HEK293 (cell line): ENCODE data around the gene DMWD.
A peak's percentile ranks its signal among the peaks of the same experiment; 100 is the strongest.

Experiments
- CTCF ChIA-PET: fragments of 350-600 bp; formaldehyde crosslinking; extraction: SDS; loops from one replicate; lab custom pipeline; 2021; ENCODE audit warnings: antibody characterized with exemption; lab: Yijun Ruan, JAX
- POLR2A ChIA-PET: fragments of 300-600 bp; formaldehyde crosslinking; extraction: SDS; loops from one replicate; lab custom pipeline; 2020; ENCODE audit warnings: antibody characterized with exemption, inconsistent platforms; lab: Yijun Ruan, JAX
- H3K27ac ChIP-seq: fragments of 200-500 bp; sonication (Bioruptor generic); 2 replicates; pipeline ENCODE4 v1.5.1; 2014; ENCODE audit warnings: low read depth, low read length, control low read depth, inconsistent platforms; ENCODE audit errors: extremely low read depth
- H3K36me3 ChIP-seq, 2 experiments: fragments of 200-500 bp in 1 of 2; sonication (Bioruptor generic) in 1 of 2; 1 replicate in 1 of 2; 2 replicates in 1 of 2; pipeline ENCODE4 v1.5.1; 2014 to 2017; ENCODE audit warnings: inconsistent platforms in 2 of 2, low read length in 2 of 2; ENCODE audit not compliant: control insufficient read depth in 2 of 2, insufficient read depth in 1 of 2
- H3K4me1 ChIP-seq: fragments of 200-500 bp; sonication (Bioruptor generic); 2 replicates; pipeline ENCODE4 v1.5.1; 2014; ENCODE audit warnings: mild to moderate bottlenecking, low read length, inconsistent platforms; ENCODE audit not compliant: control insufficient read depth, insufficient read depth
- H3K4me3 ChIP-seq: 2 replicates; pipeline ENCODE4 v1.5.1; 2011; ENCODE audit warnings: low read depth, mild to moderate bottlenecking, control low read depth, low read length, moderate library complexity
- H3K9me3 ChIP-seq: fragments of 200-500 bp; sonication (Bioruptor generic); 2 replicates; pipeline ENCODE4 v1.5.1; 2014; ENCODE audit warnings: low read depth, low read length, inconsistent platforms; ENCODE audit not compliant: control insufficient read depth, insufficient read depth
- GLIS1 ChIP-seq: fragments of 450-650 bp; formaldehyde crosslinking; IDR thresholded peaks from 2 replicates; pipeline ENCODE4 v1.5.1; 2016; ENCODE audit warnings: missing biosample characterization, missing genetic modification characterization
- GLIS2 ChIP-seq: fragments of 450-650 bp; formaldehyde crosslinking; IDR thresholded peaks from 2 replicates; pipeline ENCODE4 v1.5.1; 2016; ENCODE audit warnings: missing biosample characterization, missing genetic modification characterization
- KLF1 ChIP-seq: fragments of 450-650 bp; formaldehyde crosslinking; IDR thresholded peaks from 2 replicates; pipeline ENCODE4 v1.5.1; 2016; ENCODE audit warnings: missing biosample characterization, missing genetic modification characterization
- ZIC2 ChIP-seq: fragments of 450-650 bp; formaldehyde crosslinking; IDR thresholded peaks from 2 replicates; pipeline ENCODE4 v1.5.1; 2016; ENCODE audit warnings: missing biosample characterization, missing genetic modification characterization
- ZNF112 ChIP-seq: fragments of 450-650 bp; formaldehyde crosslinking; IDR thresholded peaks from 2 replicates; pipeline ENCODE4 v1.5.0; 2017; ENCODE audit warnings: missing biosample characterization, missing genetic modification characterization
- ZNF157 ChIP-seq: fragments of 450-650 bp; formaldehyde crosslinking; IDR thresholded peaks from 2 replicates; pipeline ENCODE4 v1.5.1; 2016; ENCODE audit warnings: missing biosample characterization, missing genetic modification characterization
- ZNF292 ChIP-seq: fragments of 450-650 bp; formaldehyde crosslinking; IDR thresholded peaks from 2 replicates; pipeline ENCODE4 v1.5.1; 2016; ENCODE audit warnings: low read depth, missing biosample characterization, missing genetic modification characterization, borderline replicate concordance
- ZNF366 ChIP-seq: fragments of 450-650 bp; formaldehyde crosslinking; conservative IDR thresholded peaks from 2 replicates; pipeline ENCODE4 v1.5.1; 2016; ENCODE audit warnings: missing biosample characterization, missing genetic modification characterization
- ZNF473 ChIP-seq: fragments of 450-650 bp; formaldehyde crosslinking; IDR thresholded peaks from 2 replicates; pipeline ENCODE4 v1.5.1; 2017; ENCODE audit warnings: missing biosample characterization, missing genetic modification characterization
- ZNF521 ChIP-seq: fragments of 450-650 bp; formaldehyde crosslinking; IDR thresholded peaks from 2 replicates; pipeline ENCODE4 v1.5.1; 2017; ENCODE audit warnings: missing biosample characterization, mild to moderate bottlenecking, missing genetic modification characterization
- ZNF549 ChIP-seq: fragments of 450-650 bp; IDR thresholded peaks from 2 replicates; pipeline ENCODE4 v1.5.1; 2018; ENCODE audit warnings: missing biosample characterization, missing genetic modification characterization, mild to moderate bottlenecking, inconsistent platforms, moderate library complexity
- ZNF600 ChIP-seq: fragments of 450-650 bp; formaldehyde crosslinking; IDR thresholded peaks from 2 replicates; pipeline ENCODE4 v1.5.1; 2016; ENCODE audit warnings: missing biosample characterization, missing genetic modification characterization
- ZNF626 ChIP-seq: fragments of 450-650 bp; sonication (Bioruptor Pico); formaldehyde crosslinking; IDR thresholded peaks from 2 replicates; pipeline ENCODE4 v1.5.1; 2018; ENCODE audit warnings: missing biosample characterization, missing genetic modification characterization, inconsistent platforms
- ZNF777 ChIP-seq: fragments of 450-650 bp; formaldehyde crosslinking; IDR thresholded peaks from 2 replicates; pipeline ENCODE4 v1.5.1; 2017; ENCODE audit warnings: missing biosample characterization, missing genetic modification characterization, borderline replicate concordance
- ZSCAN23 ChIP-seq: fragments of 450-650 bp; formaldehyde crosslinking; IDR thresholded peaks from 2 replicates; pipeline ENCODE4 v1.5.1; 2016; ENCODE audit warnings: missing biosample characterization, missing genetic modification characterization
- TF ChIP-seq, protein P1 (sequence below): fragments of 450-650 bp; formaldehyde crosslinking; IDR thresholded peaks from 2 replicates; pipeline ENCODE4 v1.5.1; 2016; ENCODE audit warnings: missing biosample characterization, missing genetic modification characterization
- TF ChIP-seq, protein P2 (sequence below): fragments of 450-650 bp; formaldehyde crosslinking; IDR thresholded peaks from 2 replicates; pipeline ENCODE4 v1.5.0; 2017; ENCODE audit warnings: missing biosample characterization, missing genetic modification characterization, borderline replicate concordance
- TF ChIP-seq, protein P3 (sequence below): fragments of 450-650 bp; formaldehyde crosslinking; IDR thresholded peaks from 2 replicates; pipeline ENCODE4 v1.5.1; 2017; ENCODE audit warnings: missing biosample characterization, missing genetic modification characterization
- TF ChIP-seq, protein P4 (sequence below): fragments of 450-650 bp; formaldehyde crosslinking; IDR thresholded peaks from 2 replicates; pipeline ENCODE4 v1.5.1; 2016; ENCODE audit warnings: missing biosample characterization, missing genetic modification characterization
- TF ChIP-seq, protein P5 (sequence below): fragments of 450-650 bp; formaldehyde crosslinking; IDR thresholded peaks from 2 replicates; pipeline ENCODE4 v1.5.1; 2016; ENCODE audit warnings: missing biosample characterization, missing genetic modification characterization
- TF ChIP-seq, protein P6 (sequence below): fragments of 450-650 bp; formaldehyde crosslinking; IDR thresholded peaks from 2 replicates; pipeline ENCODE4 v1.5.1; 2016; ENCODE audit warnings: missing biosample characterization, missing genetic modification characterization

DMWD gene

DNA sequence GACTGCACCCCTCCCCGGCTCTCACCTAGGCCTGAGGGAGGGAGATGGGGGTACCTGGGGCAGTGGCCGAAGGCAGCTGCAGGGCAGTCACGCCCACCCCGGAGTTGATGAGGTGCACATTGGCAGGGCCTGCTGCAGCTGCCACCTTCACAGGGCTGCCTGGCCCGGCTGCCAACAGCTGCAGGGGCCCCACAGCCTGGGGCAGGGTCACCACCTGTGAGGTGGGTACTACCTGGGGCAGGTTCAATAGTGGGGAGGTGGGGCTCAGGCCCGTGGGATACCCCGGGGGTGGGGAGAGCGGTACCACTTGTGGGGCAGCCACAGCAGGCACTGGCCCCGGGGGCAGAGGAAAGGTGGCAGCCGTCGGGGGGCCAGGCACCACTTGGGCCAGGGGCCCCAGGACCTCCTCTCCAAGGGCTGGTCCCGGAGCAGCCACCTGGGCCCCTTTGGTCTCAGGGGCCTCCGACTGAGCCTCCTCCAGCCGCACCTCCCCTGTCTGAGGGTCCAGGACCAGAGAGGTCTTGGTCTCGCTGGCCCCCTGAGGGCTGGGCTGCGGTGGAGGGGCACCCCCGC lies 26.3 kb downstream of the DMWD start:
- Histone ChIP-seq H3K27ac (no peak overlapping the region), H3K9me3 (no peaks in the 10 kb centered on the region), H3K4me1 (peaks cover 25% of the 10 kb centered on the region), H3K4me3 (no peak overlapping the region), H3K36me3 (peaks cover 0 to 3% of the 10 kb centered on the region in 2 experiments; a peak in 2 of 3 replicates)
- CTCF ChIA-PET = interaction anchor here (0.7 to 1.7 kb wide), 2 partner anchors 36 to 49 kb away, joined by 4 to 7 read pairs; no protein-coding TSS in a partner anchor
- TF ChIP-seq, protein P1, sequence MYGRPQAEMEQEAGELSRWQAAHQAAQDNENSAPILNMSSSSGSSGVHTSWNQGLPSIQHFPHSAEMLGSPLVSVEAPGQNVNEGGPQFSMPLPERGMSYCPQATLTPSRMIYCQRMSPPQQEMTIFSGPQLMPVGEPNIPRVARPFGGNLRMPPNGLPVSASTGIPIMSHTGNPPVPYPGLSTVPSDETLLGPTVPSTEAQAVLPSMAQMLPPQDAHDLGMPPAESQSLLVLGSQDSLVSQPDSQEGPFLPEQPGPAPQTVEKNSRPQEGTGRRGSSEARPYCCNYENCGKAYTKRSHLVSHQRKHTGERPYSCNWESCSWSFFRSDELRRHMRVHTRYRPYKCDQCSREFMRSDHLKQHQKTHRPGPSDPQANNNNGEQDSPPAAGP (tag by site-specific recombination) = no peak
- peak; percentile 72 for TF ChIP-seq GLIS2
- POLR2A ChIA-PET = interaction anchor here (2.4 to 7.2 kb wide), 3 partner anchors 12 to 78 kb away, joined by 10 to 133 read pairs (median 111); partner anchors contain the start of genes QPCTL and SNRPD2

DNA sequence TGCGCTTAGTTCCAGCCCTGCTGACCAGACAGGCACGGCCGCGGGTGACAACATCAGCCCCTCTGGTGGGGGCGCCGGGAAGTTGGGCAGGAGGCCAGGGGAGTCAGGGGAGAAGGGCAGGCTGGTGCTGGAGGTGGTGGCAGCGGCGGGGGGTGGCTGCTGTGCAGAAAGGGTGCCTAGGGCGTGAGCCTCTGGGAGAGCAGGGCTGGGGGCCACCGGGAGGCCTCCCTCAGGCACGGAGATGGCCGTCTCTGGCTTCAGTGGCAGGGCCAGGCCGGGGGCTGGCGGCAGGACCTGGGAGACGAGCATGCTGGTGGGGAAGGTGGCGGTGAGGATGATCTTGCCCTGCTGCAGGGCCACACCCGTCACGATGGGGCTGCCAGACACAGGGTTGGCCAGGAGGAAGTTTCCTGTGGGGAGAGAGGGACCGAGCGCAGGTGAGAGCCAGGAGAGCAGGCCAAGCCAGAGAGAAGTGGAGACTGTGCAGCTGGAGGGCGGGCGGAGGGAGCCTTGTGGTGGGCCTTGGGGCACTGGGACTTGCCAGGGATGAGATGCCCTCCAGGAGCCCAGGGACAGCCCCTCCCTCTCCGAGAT lies 26.8 kb downstream of the DMWD start:
- no peaks in the 10 kb centered on the region for H3K9me3 ChIP-seq
- TF ChIP-seq, protein P2, sequence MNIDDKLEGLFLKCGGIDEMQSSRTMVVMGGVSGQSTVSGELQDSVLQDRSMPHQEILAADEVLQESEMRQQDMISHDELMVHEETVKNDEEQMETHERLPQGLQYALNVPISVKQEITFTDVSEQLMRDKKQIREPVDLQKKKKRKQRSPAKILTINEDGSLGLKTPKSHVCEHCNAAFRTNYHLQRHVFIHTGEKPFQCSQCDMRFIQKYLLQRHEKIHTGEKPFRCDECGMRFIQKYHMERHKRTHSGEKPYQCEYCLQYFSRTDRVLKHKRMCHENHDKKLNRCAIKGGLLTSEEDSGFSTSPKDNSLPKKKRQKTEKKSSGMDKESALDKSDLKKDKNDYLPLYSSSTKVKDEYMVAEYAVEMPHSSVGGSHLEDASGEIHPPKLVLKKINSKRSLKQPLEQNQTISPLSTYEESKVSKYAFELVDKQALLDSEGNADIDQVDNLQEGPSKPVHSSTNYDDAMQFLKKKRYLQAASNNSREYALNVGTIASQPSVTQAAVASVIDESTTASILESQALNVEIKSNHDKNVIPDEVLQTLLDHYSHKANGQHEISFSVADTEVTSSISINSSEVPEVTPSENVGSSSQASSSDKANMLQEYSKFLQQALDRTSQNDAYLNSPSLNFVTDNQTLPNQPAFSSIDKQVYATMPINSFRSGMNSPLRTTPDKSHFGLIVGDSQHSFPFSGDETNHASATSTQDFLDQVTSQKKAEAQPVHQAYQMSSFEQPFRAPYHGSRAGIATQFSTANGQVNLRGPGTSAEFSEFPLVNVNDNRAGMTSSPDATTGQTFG (tag by site-specific recombination) = no peak
- TF ChIP-seq, protein P3, sequence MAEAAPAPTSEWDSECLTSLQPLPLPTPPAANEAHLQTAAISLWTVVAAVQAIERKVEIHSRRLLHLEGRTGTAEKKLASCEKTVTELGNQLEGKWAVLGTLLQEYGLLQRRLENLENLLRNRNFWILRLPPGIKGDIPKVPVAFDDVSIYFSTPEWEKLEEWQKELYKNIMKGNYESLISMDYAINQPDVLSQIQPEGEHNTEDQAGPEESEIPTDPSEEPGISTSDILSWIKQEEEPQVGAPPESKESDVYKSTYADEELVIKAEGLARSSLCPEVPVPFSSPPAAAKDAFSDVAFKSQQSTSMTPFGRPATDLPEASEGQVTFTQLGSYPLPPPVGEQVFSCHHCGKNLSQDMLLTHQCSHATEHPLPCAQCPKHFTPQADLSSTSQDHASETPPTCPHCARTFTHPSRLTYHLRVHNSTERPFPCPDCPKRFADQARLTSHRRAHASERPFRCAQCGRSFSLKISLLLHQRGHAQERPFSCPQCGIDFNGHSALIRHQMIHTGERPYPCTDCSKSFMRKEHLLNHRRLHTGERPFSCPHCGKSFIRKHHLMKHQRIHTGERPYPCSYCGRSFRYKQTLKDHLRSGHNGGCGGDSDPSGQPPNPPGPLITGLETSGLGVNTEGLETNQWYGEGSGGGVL (tag by site-specific recombination) = peak; percentile 19; the same call in 1 of the 2 replicates
- TF ChIP-seq ZIC2 (tag by site-specific recombination) (peak; percentile 69), ZNF157 (no peak), KLF1 (tag by site-specific recombination) (peak; percentile 57; the same call in 1 of the 2 replicates), ZNF549 (no peak), ZSCAN23 (tag by site-specific recombination) (no peak), ZNF366 (0 out of 2 replicates have a peak, but pooled peaks have one; percentile 22), ZNF473 (tag by site-specific recombination) (no peak), ZNF292 (tag by site-specific recombination) (no peak), ZNF521 (tag by site-specific recombination) (no peak), GLIS2 (peak; percentile 75), ZNF777 (tag by site-specific recombination) (no peak), GLIS1 (peak; percentile 97), ZNF626 (no peak), ZNF600 (0 out of 2 replicates have a peak, but pooled peaks have one; percentile 15), ZNF112 (tag by site-specific recombination) (no peak)
- TF ChIP-seq, protein P4, sequence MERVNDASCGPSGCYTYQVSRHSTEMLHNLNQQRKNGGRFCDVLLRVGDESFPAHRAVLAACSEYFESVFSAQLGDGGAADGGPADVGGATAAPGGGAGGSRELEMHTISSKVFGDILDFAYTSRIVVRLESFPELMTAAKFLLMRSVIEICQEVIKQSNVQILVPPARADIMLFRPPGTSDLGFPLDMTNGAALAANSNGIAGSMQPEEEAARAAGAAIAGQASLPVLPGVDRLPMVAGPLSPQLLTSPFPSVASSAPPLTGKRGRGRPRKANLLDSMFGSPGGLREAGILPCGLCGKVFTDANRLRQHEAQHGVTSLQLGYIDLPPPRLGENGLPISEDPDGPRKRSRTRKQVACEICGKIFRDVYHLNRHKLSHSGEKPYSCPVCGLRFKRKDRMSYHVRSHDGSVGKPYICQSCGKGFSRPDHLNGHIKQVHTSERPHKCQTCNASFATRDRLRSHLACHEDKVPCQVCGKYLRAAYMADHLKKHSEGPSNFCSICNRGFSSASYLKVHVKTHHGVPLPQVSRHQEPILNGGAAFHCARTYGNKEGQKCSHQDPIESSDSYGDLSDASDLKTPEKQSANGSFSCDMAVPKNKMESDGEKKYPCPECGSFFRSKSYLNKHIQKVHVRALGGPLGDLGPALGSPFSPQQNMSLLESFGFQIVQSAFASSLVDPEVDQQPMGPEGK (tag by site-specific recombination) = peak; percentile 63
- TF ChIP-seq, protein P5, sequence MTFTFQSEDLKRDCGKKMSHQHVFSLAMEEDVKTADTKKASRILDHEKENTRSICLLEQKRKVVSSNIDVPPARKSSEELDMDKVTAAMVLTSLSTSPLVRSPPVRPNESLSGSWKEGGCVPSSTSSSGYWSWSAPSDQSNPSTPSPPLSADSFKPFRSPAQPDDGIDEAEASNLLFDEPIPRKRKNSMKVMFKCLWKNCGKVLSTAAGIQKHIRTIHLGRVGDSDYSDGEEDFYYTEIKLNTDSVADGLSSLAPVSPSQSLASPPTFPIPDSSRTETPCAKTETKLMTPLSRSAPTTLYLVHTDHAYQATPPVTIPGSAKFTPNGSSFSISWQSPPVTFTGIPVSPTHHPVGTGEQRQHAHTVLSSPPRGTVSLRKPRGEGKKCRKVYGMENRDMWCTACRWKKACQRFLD (tag by site-specific recombination) = no peak
- TF ChIP-seq, protein P6, sequence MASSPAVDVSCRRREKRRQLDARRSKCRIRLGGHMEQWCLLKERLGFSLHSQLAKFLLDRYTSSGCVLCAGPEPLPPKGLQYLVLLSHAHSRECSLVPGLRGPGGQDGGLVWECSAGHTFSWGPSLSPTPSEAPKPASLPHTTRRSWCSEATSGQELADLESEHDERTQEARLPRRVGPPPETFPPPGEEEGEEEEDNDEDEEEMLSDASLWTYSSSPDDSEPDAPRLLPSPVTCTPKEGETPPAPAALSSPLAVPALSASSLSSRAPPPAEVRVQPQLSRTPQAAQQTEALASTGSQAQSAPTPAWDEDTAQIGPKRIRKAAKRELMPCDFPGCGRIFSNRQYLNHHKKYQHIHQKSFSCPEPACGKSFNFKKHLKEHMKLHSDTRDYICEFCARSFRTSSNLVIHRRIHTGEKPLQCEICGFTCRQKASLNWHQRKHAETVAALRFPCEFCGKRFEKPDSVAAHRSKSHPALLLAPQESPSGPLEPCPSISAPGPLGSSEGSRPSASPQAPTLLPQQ (tag by site-specific recombination) = no peak
- peaks cover 19% of the 10 kb centered on the region for H3K4me1 ChIP-seq
- CTCF ChIA-PET = no interaction called here
- no peak overlapping the region for H3K27ac ChIP-seq
- no peaks in the 10 kb centered on the region for H3K36me3 ChIP-seq
- no peak overlapping the region for H3K4me3 ChIP-seq
- POLR2A ChIA-PET = interaction anchor here (2.4 to 5.1 kb wide), 2 partner anchors 11 to 49 kb away, joined by 10 to 133 read pairs; no protein-coding TSS in a partner anchor
